ENCODE measurements around the gene SLCO2A1.

Gene SLCO2A1

DNA sequence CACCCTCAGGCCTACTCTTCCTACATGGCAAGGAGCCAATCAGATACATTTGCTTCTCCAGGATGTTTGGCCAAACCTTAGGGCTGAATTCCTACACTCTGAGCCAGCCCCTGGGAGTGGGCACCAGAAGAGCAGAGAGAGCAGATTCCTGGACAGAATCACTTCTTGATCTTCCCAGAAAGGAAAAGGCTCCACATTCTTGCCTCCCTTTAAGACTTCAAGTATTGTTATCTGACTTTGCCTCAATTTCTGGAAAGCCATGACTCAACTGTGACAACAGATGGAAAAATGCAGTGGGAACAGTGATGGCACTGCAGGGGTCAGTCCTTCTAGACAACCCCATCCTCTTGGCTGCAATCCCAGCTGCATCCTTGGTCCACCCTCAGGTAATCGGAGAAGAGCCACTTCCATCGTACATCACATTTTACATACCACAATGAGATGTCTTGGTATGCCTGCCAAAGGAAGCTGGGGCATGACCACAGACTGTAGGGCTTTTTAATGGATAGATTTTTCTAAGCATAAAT is 21.0 kb downstream of the SLCO2A1 start:
- no peak for TF ChIP-seq CTCF (IDR thresholded peaks at IDR 0.05)
- TF ChIP-seq ZFX (IDR thresholded peaks at IDR 0.05; ENCODE audit: borderline replicate concordance) = no peak
- H3K27ac ChIP-seq = peak overlapping the region; percentile 52

GRCh38 chr3:134007819-134008218 is 21.9 kb downstream of the SLCO2A1 start:
- no peak overlapping the region for H3K27ac ChIP-seq
- TF ChIP-seq CTCF (IDR thresholded peaks at IDR 0.05) = no peak
- no peak for TF ChIP-seq ZFX (IDR thresholded peaks at IDR 0.05; ENCODE audit: borderline replicate concordance)

DNA sequence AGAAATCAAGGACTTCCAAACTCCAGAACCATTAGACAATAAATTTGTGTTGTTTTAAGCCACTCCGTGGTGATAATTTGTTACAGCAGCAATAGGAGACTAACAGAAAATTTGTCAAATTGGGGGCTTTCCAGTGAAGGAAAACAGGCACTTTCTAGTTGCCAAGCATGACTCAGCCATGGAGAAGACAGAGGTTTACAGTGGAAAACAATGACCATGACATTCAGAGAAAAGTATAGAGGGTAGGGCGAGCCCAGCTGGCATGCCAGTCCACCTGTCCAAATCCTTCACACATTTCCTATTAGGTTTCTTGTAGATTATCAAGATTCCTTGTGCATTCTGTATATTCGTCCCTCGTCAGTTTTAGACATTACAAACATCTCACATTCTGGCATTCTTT is 24.9 kb downstream of the SLCO2A1 start:
- no peak overlapping the region for H3K27ac ChIP-seq
- no peak for TF ChIP-seq ZFX (IDR thresholded peaks at IDR 0.05; ENCODE audit: borderline replicate concordance)
- no peak for TF ChIP-seq CTCF (IDR thresholded peaks at IDR 0.05)

DNA sequence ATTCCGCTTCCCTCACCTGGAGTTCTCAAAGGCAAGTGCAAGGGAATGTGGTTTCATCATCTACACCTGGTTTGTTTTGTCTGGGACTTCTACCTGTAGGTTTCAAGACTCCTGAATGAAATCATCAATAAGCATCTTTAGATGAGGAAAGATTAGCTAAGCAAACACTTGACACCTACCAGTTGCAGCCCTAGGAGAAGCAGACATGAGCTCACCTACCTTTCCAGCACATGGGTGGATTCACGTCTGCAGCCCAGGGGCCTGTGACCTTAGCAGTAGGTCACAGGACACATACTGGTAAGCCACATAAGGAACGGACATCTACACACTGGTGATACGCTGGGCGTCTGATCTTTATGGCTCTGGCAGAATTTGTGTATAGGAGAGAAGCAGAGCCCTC is 26.7 kb downstream of the SLCO2A1 start:
- TF ChIP-seq CTCF (IDR thresholded peaks at IDR 0.05) = no peak
- no peak for TF ChIP-seq ZFX (IDR thresholded peaks at IDR 0.05; ENCODE audit: borderline replicate concordance)

GRCh38 chr3:134002306-134002705 is 27.4 kb downstream of the SLCO2A1 start:
- no peak for TF ChIP-seq ZFX (IDR thresholded peaks at IDR 0.05; ENCODE audit: borderline replicate concordance)
- no peak for TF ChIP-seq CTCF (IDR thresholded peaks at IDR 0.05)
- H3K27ac ChIP-seq = no peak overlapping the region

More for the DNA sequence above, 26.7 kb downstream of the SLCO2A1 start:
- no peak overlapping the region for H3K27ac ChIP-seq

- H3K27ac ChIP-seq = no peak overlapping the region
- TF ChIP-seq CTCF (IDR thresholded peaks at IDR 0.05) (no peak), ZFX (IDR thresholded peaks at IDR 0.05; ENCODE audit: borderline replicate concordance) (no peak)
Measured at GRCh38 chr3:134001251-134001650, 28.5 kb downstream of the SLCO2A1 start.

- TF ChIP-seq CTCF (IDR thresholded peaks at IDR 0.05) = no peak
- TF ChIP-seq ZFX (IDR thresholded peaks at IDR 0.05; ENCODE audit: borderline replicate concordance) = no peak
- H3K27ac ChIP-seq = no peak overlapping the region
Measured at GRCh38 chr3:133999891-134000685, 29.6 kb downstream of the SLCO2A1 start.

All from 22Rv1 (cell line).